Measurements from ENCODE around the gene RANBP17.

The RANBP17 gene

GRCh38 chr5:171123417-171123816 lies 261.6 kb downstream of the RANBP17 start:
- TF ChIP-seq BACH2 (CRISPR knock-in tag; IDR thresholded peaks at IDR 0.05; ENCODE audit: borderline replicate concordance): no peak
- no peak for TF ChIP-seq ZFP30 (CRISPR knock-in tag; IDR thresholded peaks at IDR 0.05)
- no peak for TF ChIP-seq ZNF8 (CRISPR knock-in tag; IDR thresholded peaks at IDR 0.05)
- no peak for TF ChIP-seq PATZ1 (CRISPR knock-in tag; IDR thresholded peaks at IDR 0.05; ENCODE audit: borderline replicate concordance)
- no peak for TF ChIP-seq OSR1 (CRISPR knock-in tag; IDR thresholded peaks at IDR 0.05)
- no peak for TF ChIP-seq SNAI2 (CRISPR knock-in tag; IDR thresholded peaks at IDR 0.05)
- no peak for TF ChIP-seq TCF4 (CRISPR knock-in tag; IDR thresholded peaks at IDR 0.05; ENCODE audit: borderline replicate concordance)
- TF ChIP-seq ZNF565 (CRISPR knock-in tag; conservative IDR thresholded peaks at IDR 0.05; ENCODE audit: low read depth): no peak
- no peak for TF ChIP-seq ZNF70 (CRISPR knock-in tag; IDR thresholded peaks at IDR 0.05)
- TF ChIP-seq ZFP3 (CRISPR knock-in tag; IDR thresholded peaks at IDR 0.05): no peak
- TF ChIP-seq ZC3H10 (CRISPR knock-in tag; IDR thresholded peaks at IDR 0.05): no peak
- no peak for TF ChIP-seq POU6F1 (CRISPR knock-in tag; IDR thresholded peaks at IDR 0.05; ENCODE audit: borderline replicate concordance, low read depth)
- no peak for TF ChIP-seq PPARA (CRISPR knock-in tag; IDR thresholded peaks at IDR 0.05; ENCODE audit: borderline replicate concordance)
- TF ChIP-seq ARNTL (CRISPR knock-in tag; IDR thresholded peaks at IDR 0.05; ENCODE audit: borderline replicate concordance, low read depth): no peak
- no peak for TF ChIP-seq ESRRG (CRISPR knock-in tag; IDR thresholded peaks at IDR 0.05)
- no peak for TF ChIP-seq ISL1 (CRISPR knock-in tag; IDR thresholded peaks at IDR 0.05)
- no peak for TF ChIP-seq CSDC2 (CRISPR knock-in tag; IDR thresholded peaks at IDR 0.05)
- TF ChIP-seq TOX (CRISPR knock-in tag; IDR thresholded peaks at IDR 0.05; ENCODE audit: borderline replicate concordance): no peak
- TF ChIP-seq CSRNP3 (CRISPR knock-in tag; IDR thresholded peaks at IDR 0.05): no peak
- no peak for ATAC-seq

- TF ChIP-seq ZNF70 (CRISPR knock-in tag; IDR thresholded peaks at IDR 0.05) (no peak), ISL1 (CRISPR knock-in tag; IDR thresholded peaks at IDR 0.05) (no peak), ZNF8 (CRISPR knock-in tag; IDR thresholded peaks at IDR 0.05) (no peak), GLIS3 (CRISPR knock-in tag; IDR thresholded peaks at IDR 0.05) (no peak)
- no peak for ATAC-seq
Measured at GRCh38 chr5:171127314-171127713, 265.5 kb downstream of the RANBP17 start.

GRCh38 chr5:171128136-171128535 lies 266.3 kb downstream of the RANBP17 start:
- ATAC-seq: no peak
- TF ChIP-seq TCF4 (CRISPR knock-in tag; IDR thresholded peaks at IDR 0.05; ENCODE audit: borderline replicate concordance) (no peak), BACH2 (CRISPR knock-in tag; IDR thresholded peaks at IDR 0.05; ENCODE audit: borderline replicate concordance) (no peak), ARNTL (CRISPR knock-in tag; IDR thresholded peaks at IDR 0.05; ENCODE audit: borderline replicate concordance, low read depth) (no peak), OSR1 (CRISPR knock-in tag; IDR thresholded peaks at IDR 0.05) (no peak), GLIS3 (CRISPR knock-in tag; IDR thresholded peaks at IDR 0.05) (no peak), ISL1 (CRISPR knock-in tag; IDR thresholded peaks at IDR 0.05) (no peak), CSDC2 (CRISPR knock-in tag; IDR thresholded peaks at IDR 0.05) (no peak), TOX (CRISPR knock-in tag; IDR thresholded peaks at IDR 0.05; ENCODE audit: borderline replicate concordance) (no peak), ZFP3 (CRISPR knock-in tag; IDR thresholded peaks at IDR 0.05) (no peak)

GRCh38 chr5:171129308-171129707 lies 267.5 kb downstream of the RANBP17 start:
- ATAC-seq: no peak
- TF ChIP-seq ZFP3 (CRISPR knock-in tag; IDR thresholded peaks at IDR 0.05) (no peak), PATZ1 (CRISPR knock-in tag; IDR thresholded peaks at IDR 0.05; ENCODE audit: borderline replicate concordance) (no peak), POU6F1 (CRISPR knock-in tag; IDR thresholded peaks at IDR 0.05; ENCODE audit: borderline replicate concordance, low read depth) (no peak), TSHZ2 (CRISPR knock-in tag; IDR thresholded peaks at IDR 0.05) (no peak), ESRRG (CRISPR knock-in tag; IDR thresholded peaks at IDR 0.05) (no peak), ZNF70 (CRISPR knock-in tag; IDR thresholded peaks at IDR 0.05) (no peak), OSR1 (CRISPR knock-in tag; IDR thresholded peaks at IDR 0.05) (no peak), ZFP30 (CRISPR knock-in tag; IDR thresholded peaks at IDR 0.05) (no peak)

Data from SK-N-SH treated with all-trans-retinoic acid at 6 μM for 48 hours (cell line).